K562 (cell line): ENCODE measurements around the gene LZTFL1. TPM values are rescaled to one million over a fixed set of nuclear protein-coding genes. Genes with fewer than 3 reads are reported as not detected.
A peak's percentile ranks its signal among the peaks of the same experiment; 100 is the strongest.

Experiments used
- ATAC-seq: fragments of 200-7000 bp; cut with Tn5 transposase; 3 replicates; pipeline ENCODE4 v1.9.1; 2020; ENCODE audit warnings: moderate library complexity
- BruUV-seq: library from RNA; stranded (reverse); fragments of 400-500 nt; replicated peaks from 2 replicates; lab custom pipeline; 2021; lab: Mats Ljungman, UMichigan
- CTCF ChIA-PET: fragments of 300-600 bp; formaldehyde crosslinking; extraction: SDS; loops from one replicate; lab custom pipeline; 2021; ENCODE audit warnings: low intra/inter-chr PET ratio; lab: Yijun Ruan, JAX
- POLR2A ChIA-PET: fragments of 300-600, 350-650 bp; sonication (Branson Sonifier 250); formaldehyde crosslinking; extraction: SDS; loops from one replicate; lab custom pipeline; 2021; ENCODE audit warnings: antibody characterized with exemption, inconsistent platforms; lab: Yijun Ruan, JAX
- DNase-seq, 4 experiments: peaks; one replicate each; pipeline versions ENCODE4 v3.0.0 to v3.0.0-alpha.2; 2011 to 2018; ENCODE audit warnings: low spot score in 3 of 4, mixed read lengths in 3 of 4; ENCODE audit errors: extremely low read depth in 1 of 4
- FAIRE-seq: peaks from 2 replicates; lab custom pipeline; 2011; peaks lifted over from hg19 to GRCh38; lab: Jason Lieb, UNC
- H2AFZ ChIP-seq: 2 replicates; pipeline ENCODE4 v1.6.0; 2011; ENCODE audit warnings: low read depth, low read length, control low read depth, inconsistent platforms
- H3K27ac ChIP-seq: fragments of 200-600 bp; 3 replicates; pipeline ENCODE4 v1.8.0; 2011; ENCODE audit warnings: low read depth, mild to moderate bottlenecking, control low read depth, inconsistent platforms, low read length, moderate library complexity, mixed read lengths; ENCODE audit errors: extremely low read depth
- H3K27me3 ChIP-seq, 2 experiments: fragments of 300-600 bp in 1 of 2; 2 replicates in 1 of 2; 3 replicates in 1 of 2; pipeline versions ENCODE4 v1.6.0 to v1.8.0; 2011; ENCODE audit warnings: inconsistent platforms in 2 of 2, low read length in 2 of 2, mild to moderate bottlenecking in 1 of 2, mixed read lengths in 1 of 2, moderate library complexity in 1 of 2; ENCODE audit not compliant: control insufficient read depth in 2 of 2, insufficient read depth in 2 of 2
- H3K36me3 ChIP-seq: fragments of 300-600 bp; 3 replicates; pipeline ENCODE4 v1.8.0; 2011; ENCODE audit warnings: mild to moderate bottlenecking, low read length, inconsistent platforms; ENCODE audit not compliant: control insufficient read depth, insufficient read depth
- H3K4me1 ChIP-seq, 2 experiments: fragments of 200-600 bp in 1 of 2; replicated peaks in 1 of 2; 2 replicates in 1 of 2; 3 replicates in 1 of 2; pipeline versions ENCODE4 v1.5.1 to v1.8.0; 2011; ENCODE audit warnings: inconsistent platforms in 2 of 2, low read length in 2 of 2, mild to moderate bottlenecking in 1 of 2, mixed read lengths in 1 of 2, moderate library complexity in 1 of 2; ENCODE audit not compliant: control insufficient read depth in 2 of 2, insufficient read depth in 2 of 2
- H3K4me2 ChIP-seq: 2 replicates; pipeline ENCODE4 v1.6.1; 2011; ENCODE audit warnings: low read length, control low read depth, inconsistent platforms, mixed read lengths; ENCODE audit not compliant: insufficient read depth
- H3K4me3 ChIP-seq: fragments of 200-600 bp; sonication (generic), shearing (Covaris generic); 2 replicates; pipeline ENCODE4 v1.5.1; 2016; ENCODE audit warnings: control low read depth, inconsistent platforms
- H3K79me2 ChIP-seq: fragments of 200-600 bp; 3 replicates; pipeline ENCODE4 v1.8.0; 2011; ENCODE audit warnings: low read length, inconsistent platforms; ENCODE audit not compliant: control insufficient read depth, insufficient read depth
- H3K9ac ChIP-seq, 2 experiments: 2 replicates each; pipeline versions ENCODE4 v1.6.0 to v1.6.1; 2011; ENCODE audit warnings: low read depth in 2 of 2, low read length in 2 of 2, control low read depth in 1 of 2, inconsistent platforms in 1 of 2, mild to moderate bottlenecking in 1 of 2, mixed read lengths in 1 of 2; ENCODE audit not compliant: insufficient read depth in 1 of 2
- H3K9me1 ChIP-seq: one replicate; pipeline ENCODE4 v1.6.0; 2011; ENCODE audit warnings: inconsistent platforms, mild to moderate bottlenecking, low read length, moderate library complexity; ENCODE audit not compliant: control insufficient read depth, insufficient read depth
- H3K9me3 ChIP-seq: replicated peaks from 2 replicates; pipeline ENCODE4 v1.5.1; 2011; ENCODE audit warnings: low read depth, low read length, inconsistent platforms; ENCODE audit not compliant: control insufficient read depth, insufficient read depth
- H4K20me1 ChIP-seq: replicated peaks from 2 replicates; pipeline ENCODE4 v1.6.1; 2011; ENCODE audit warnings: low read length, inconsistent platforms, mixed read lengths; ENCODE audit not compliant: control insufficient read depth, insufficient read depth
- CBFA2T2 ChIP-seq: fragments of 450-650 bp; conservative IDR thresholded peaks from 2 replicates; pipeline ENCODE4 v1.6.1; 2017; ENCODE audit warnings: mild to moderate bottlenecking
- CBX1 ChIP-seq: sonication (generic); IDR thresholded peaks from 2 replicates; pipeline ENCODE4 v1.6.1; 2016; ENCODE audit warnings: antibody characterized with exemption, low read depth, mild to moderate bottlenecking
- GABPB1 ChIP-seq: sonication (generic); formaldehyde crosslinking; IDR thresholded peaks from 2 replicates; pipeline ENCODE4 v1.8.0; 2022; ENCODE audit warnings: mild to moderate bottlenecking, missing genetic modification reagents
- HMBOX1 ChIP-seq: sonication (generic); IDR thresholded peaks from 2 replicates; pipeline ENCODE4 v1.6.1; 2016
- NCOA2 ChIP-seq, 2 experiments: fragments of 450-650 bp; IDR thresholded peaks; 2 replicates each; pipeline ENCODE4 v1.6.1; 2018; ENCODE audit warnings: mild to moderate bottlenecking in 2 of 2, moderate library complexity in 1 of 2; ENCODE audit not compliant: partially characterized antibody in 2 of 2
- NFATC3 ChIP-seq: fragments of 450-650 bp; IDR thresholded peaks from 2 replicates; pipeline ENCODE4 v1.6.1; 2017; ENCODE audit warnings: mild to moderate bottlenecking
- RBM25 ChIP-seq: fragments of 200-400 bp; formaldehyde crosslinking; IDR thresholded peaks from 2 replicates; pipeline ENCODE4 v1.6.1; 2018; ENCODE audit warnings: low read length, low read depth, moderate library complexity; ENCODE audit not compliant: severe bottlenecking
- ZBTB12 ChIP-seq: fragments of 250-450 bp; sonication (Bioruptor Pico); IDR thresholded peaks from 2 replicates; pipeline ENCODE4 v1.4.0; 2020
- ZNF165 ChIP-seq: fragments of 250-450 bp; sonication (Bioruptor Pico); IDR thresholded peaks from 2 replicates; pipeline ENCODE4 v1.4.0; 2020; ENCODE audit warnings: borderline replicate concordance
- ZNF318 ChIP-seq, 2 experiments: fragments of 450-650 bp; IDR thresholded peaks; 2 replicates each; pipeline ENCODE4 v1.6.1; 2016; ENCODE audit warnings: mild to moderate bottlenecking in 2 of 2, borderline replicate concordance in 1 of 2, low read depth in 1 of 2, moderate library complexity in 1 of 2
- ZNF354B ChIP-seq: fragments of 250-450 bp; sonication (Bioruptor Pico); IDR thresholded peaks from 2 replicates; pipeline ENCODE4 v1.4.0; 2020
- ZNF507 ChIP-seq: conservative IDR thresholded peaks from 2 replicates; pipeline ENCODE4 v1.6.1; 2017; ENCODE audit warnings: missing genetic modification characterization, missing compliant biosample characterization
- ZZZ3 ChIP-seq: fragments of 450-650 bp; IDR thresholded peaks from 2 replicates; pipeline ENCODE4 v1.6.1; 2016; ENCODE audit warnings: antibody characterized with exemption, mild to moderate bottlenecking, moderate library complexity
- WGBS: fragments of 100-300 bp; shearing (Covaris generic); methylation state at CpG from one replicate; pipeline ENCODE4 v1.1.6; 2016; ENCODE audit warnings: low coverage, mixed read lengths; ENCODE audit not compliant: insufficient coverage; ENCODE audit errors: missing lambda C conversion rate; 5-methylcytosine and 5-hydroxymethylcytosine counted together
- in situ Hi-C: fragments of 300-500 bp; cut with MboI; formaldehyde crosslinking; loops from 4 replicates; pipeline ENCODE4 v1.15.0; 2018; ENCODE audit warnings: inconsistent platforms, mixed read lengths
- intact Hi-C: fragments of 100-400 bp; cut with micrococcal nuclease; formaldehyde crosslinking; loops from 2 replicates; pipeline ENCODE4 v1.14.2; 2022
- polyA plus RNA-seq, 8 experiments: library from polyadenylated mRNA; depleted of rRNA in 4 of 8; stranded (reverse) in 5 of 8; unstranded in 3 of 8; fragments of >200 nt; fragmentation: Nextera tagmentation in 2 of 8; fragmentation: Illumina TruSeq in 1 of 8; extraction: Ambion mirVana in 2 of 8; extraction: Trizol in 1 of 8; gene quantifications; 2 replicates each; pipeline versions ENCODE4 v1.2.1 to v1.2.3, GENCODE V29; 2011 to 2014; ENCODE audit warnings: inconsistent platforms in 1 of 8, missing spikeins in 1 of 8
- total RNA-seq, 7 experiments: library from RNA; depleted of rRNA in 6 of 7; stranded (reverse); fragments of >200 nt in 6 of 7; fragmentation: Illumina TruSeq in 2 of 7; extraction: Trizol in 2 of 7; gene quantifications; 2 replicates each; pipeline versions ENCODE4 v1.2.1 to v1.2.3, GENCODE V29; 2011 to 2021; ENCODE audit warnings: low replicate concordance in 1 of 7

Gene LZTFL1
- total and polyA plus RNA-seq, 9 of the 15 experiments (the other 6 are each of a cell fraction or from before 2014, with no cell fraction given): 10.7 to 33.7 (median 15.3) TPM

DNA sequence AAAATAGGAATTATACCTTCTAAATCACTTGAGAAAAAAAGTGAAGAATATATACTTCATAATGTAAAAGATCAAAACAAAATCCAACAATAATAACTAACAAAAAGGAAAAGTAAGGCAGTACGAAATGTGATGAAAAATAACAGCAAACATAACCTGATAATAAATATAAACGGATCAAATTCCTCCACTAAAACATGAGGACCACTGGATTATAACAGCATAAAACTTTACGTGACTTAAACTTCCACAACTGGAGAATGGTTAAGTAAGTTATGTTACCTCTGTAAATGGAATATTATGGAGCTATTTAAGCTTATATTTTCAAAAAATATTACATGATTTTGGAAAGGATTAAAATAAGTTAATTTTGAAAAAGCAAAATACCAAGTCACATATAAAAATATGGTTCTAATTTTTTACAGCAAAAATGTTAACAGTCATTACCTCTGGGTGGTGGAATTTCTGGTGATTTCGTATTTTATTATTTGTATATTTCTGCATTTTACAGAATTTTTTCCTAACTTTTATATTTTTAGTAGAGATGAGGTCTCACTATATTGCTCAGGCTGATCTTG, 52.6 kb downstream of the LZTFL1 start:
- Histone ChIP-seq H2AFZ (no peak overlapping the region), H3K9me3 (0 out of 2 replicates have a peak, but pooled peaks cover 2% of the 10 kb centered on the region), H3K4me3 (no peak overlapping the region), H3K36me3 (no peaks in the 10 kb centered on the region), H4K20me1 (no peaks in the 10 kb centered on the region), H3K9ac (no peak overlapping the region), H3K27me3 (peaks cover 24 to 36% of the 10 kb centered on the region in 2 experiments), H3K79me2 (no peaks in the 10 kb centered on the region), H3K4me2 (no peak overlapping the region), H3K4me1 (no peaks in the 10 kb centered on the region), H3K27ac (no peak overlapping the region), H3K9me1 (no peaks in the 10 kb centered on the region)
- ChIA-PET POLR2A (no interaction called here), CTCF (interaction anchor here (0.6 kb wide), 1 partner anchor 10 kb away, joined by 3 read pairs; no protein-coding TSS in a partner anchor)
- no peak for DNase-seq
- no peak for FAIRE-seq
- intact Hi-C loops: no loop called here
- ATAC-seq: no peak
- 2% methylated on average over 4 of the region's 4 CpGs for WGBS
- in situ Hi-C loops: no loop called here
- BruUV-seq: no TSS peak
- TF ChIP-seq ZNF507 (tag) (peak; percentile 100), ZBTB12 (no peak), ZNF165 (no peak), ZNF354B (CRISPR knock-in tag) (peak; percentile 97), CBFA2T2 (no peak), NCOA2 (IDR thresholded peaks at IDR 0.05; ENCODE audit: partially characterized antibody in 2 of 2) (no peak), ZNF318 (IDR thresholded peaks at IDR 0.05; ENCODE audit: borderline replicate concordance in 1 of 2, low read depth in 1 of 2) (no peak), ZZZ3 (no peak), GABPB1 (CRISPR knock-in tag) (no peak), HMBOX1 (no peak), NFATC3 (no peak), CBX1 (no peak), RBM25 (peak; percentile 56)
